Neural crest cell (in vitro differentiated cells): ENCODE results near the gene AADAT. TPM values are rescaled to one million over a fixed set of nuclear protein-coding genes. Genes with fewer than 3 reads are reported as not detected.
"Not testable (repeated sequence)": the region's sequence is repeated elsewhere in the genome, so short reads cannot be mapped to it uniquely, and the experiment has no call there.

Experiments
- DNase-seq: peaks from one replicate; pipeline ENCODE4 v3.0.0; 2021; ENCODE audit warnings: low read depth, mixed read lengths, low spot score
- H3K27ac Mint-ChIP-seq: one replicate; pipeline ENCODE4 v1.8.0; 2021; ENCODE audit warnings: mild to moderate bottlenecking, mixed read lengths; ENCODE audit not compliant: unreplicated experiment
- H3K27me3 Mint-ChIP-seq: 2 replicates; pipeline ENCODE4 v1.8.0; 2021; ENCODE audit warnings: low read depth, mild to moderate bottlenecking, mixed read lengths
- H3K36me3 Mint-ChIP-seq: 2 replicates; pipeline ENCODE4 v1.8.0; 2021; ENCODE audit warnings: low read depth, mild to moderate bottlenecking, mixed read lengths
- H3K4me1 Mint-ChIP-seq: 2 replicates; pipeline ENCODE4 v1.8.0; 2021; ENCODE audit warnings: mixed read lengths
- H3K4me3 Mint-ChIP-seq: one replicate; pipeline ENCODE4 v1.8.0; 2021; ENCODE audit warnings: mild to moderate bottlenecking, mixed read lengths
- H3K9me3 Mint-ChIP-seq: 2 replicates; pipeline ENCODE4 v1.8.0; 2021; ENCODE audit warnings: mixed read lengths
- total RNA-seq: library from RNA; stranded (reverse); gene quantifications from 2 replicates; pipeline ENCODE4 v1.2.1, GENCODE V29; 2021
- TF ChIP-seq, protein P1 (sequence below): fragments of 200-600 bp; sonication (generic); conservative IDR thresholded peaks from 2 replicates; pipeline ENCODE4 v1.5.0; 2021; ENCODE audit warnings: antibody characterized with exemption, mild to moderate bottlenecking

AADAT gene
- total RNA-seq, 1 donor from 2014 or later, result 30.7 TPM

DNA sequence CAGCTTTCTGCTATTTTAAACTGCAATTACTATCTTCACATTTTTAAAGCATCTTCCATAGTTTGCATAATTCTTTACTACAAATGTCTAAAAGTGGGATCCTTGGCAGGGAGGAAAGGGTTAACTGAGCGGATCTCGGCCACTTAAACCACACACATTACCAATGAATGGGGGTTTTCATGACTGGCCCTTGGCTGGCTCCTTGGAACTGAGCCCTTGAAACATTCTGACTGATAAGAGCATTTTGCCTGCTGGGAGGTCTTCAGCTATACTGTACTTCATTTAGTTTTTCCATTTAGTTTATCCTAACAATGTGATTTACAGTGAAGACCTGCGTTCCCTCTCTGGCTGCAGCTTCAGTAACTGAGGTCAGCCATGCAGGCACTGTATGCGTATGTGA, 31.9 kb downstream of the AADAT start:
- Mint-ChIP-seq H3K4me3 (no peak overlapping the region), H3K36me3 (peaks cover 5% of the 10 kb centered on the region), H3K27me3 (no peaks in the 10 kb centered on the region), H3K27ac (no peak overlapping the region), H3K9me3 (no peaks in the 10 kb centered on the region), H3K4me1 (no peaks in the 10 kb centered on the region)
- no peak for DNase-seq
- TF ChIP-seq, protein P1, sequence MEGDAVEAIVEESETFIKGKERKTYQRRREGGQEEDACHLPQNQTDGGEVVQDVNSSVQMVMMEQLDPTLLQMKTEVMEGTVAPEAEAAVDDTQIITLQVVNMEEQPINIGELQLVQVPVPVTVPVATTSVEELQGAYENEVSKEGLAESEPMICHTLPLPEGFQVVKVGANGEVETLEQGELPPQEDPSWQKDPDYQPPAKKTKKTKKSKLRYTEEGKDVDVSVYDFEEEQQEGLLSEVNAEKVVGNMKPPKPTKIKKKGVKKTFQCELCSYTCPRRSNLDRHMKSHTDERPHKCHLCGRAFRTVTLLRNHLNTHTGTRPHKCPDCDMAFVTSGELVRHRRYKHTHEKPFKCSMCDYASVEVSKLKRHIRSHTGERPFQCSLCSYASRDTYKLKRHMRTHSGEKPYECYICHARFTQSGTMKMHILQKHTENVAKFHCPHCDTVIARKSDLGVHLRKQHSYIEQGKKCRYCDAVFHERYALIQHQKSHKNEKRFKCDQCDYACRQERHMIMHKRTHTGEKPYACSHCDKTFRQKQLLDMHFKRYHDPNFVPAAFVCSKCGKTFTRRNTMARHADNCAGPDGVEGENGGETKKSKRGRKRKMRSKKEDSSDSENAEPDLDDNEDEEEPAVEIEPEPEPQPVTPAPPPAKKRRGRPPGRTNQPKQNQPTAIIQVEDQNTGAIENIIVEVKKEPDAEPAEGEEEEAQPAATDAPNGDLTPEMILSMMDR, result no peak

DNA sequence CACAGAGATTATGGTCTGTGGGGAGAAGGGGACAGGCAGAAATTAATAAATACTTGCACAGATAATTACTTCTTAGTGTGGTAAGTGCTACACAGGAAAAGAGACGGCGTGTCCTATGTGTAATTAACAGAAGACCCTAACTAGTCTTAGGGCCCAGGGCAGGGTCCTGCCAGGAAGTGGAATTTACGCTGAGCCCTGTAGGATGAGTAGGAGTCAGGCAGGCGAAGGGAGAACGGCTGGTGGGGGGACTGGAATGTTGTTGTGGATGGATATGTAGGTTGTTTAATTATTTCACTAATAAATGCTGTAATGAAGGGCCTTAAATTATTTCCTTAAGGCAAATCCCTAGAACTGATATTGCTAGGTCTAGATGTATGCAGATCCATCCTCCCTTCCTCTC, 36.8 kb downstream of the AADAT start:
- no peak for DNase-seq
- H3K36me3 Mint-ChIP-seq, result no peaks in the 10 kb centered on the region
- H3K27me3 Mint-ChIP-seq, result peaks cover 3% of the 10 kb centered on the region
- no peaks in the 10 kb centered on the region for H3K4me1 Mint-ChIP-seq
- no peak overlapping the region for H3K4me3 Mint-ChIP-seq
- TF ChIP-seq, protein P1, result no peak
- H3K27ac Mint-ChIP-seq, result no peak overlapping the region
- no peaks in the 10 kb centered on the region for H3K9me3 Mint-ChIP-seq

DNA sequence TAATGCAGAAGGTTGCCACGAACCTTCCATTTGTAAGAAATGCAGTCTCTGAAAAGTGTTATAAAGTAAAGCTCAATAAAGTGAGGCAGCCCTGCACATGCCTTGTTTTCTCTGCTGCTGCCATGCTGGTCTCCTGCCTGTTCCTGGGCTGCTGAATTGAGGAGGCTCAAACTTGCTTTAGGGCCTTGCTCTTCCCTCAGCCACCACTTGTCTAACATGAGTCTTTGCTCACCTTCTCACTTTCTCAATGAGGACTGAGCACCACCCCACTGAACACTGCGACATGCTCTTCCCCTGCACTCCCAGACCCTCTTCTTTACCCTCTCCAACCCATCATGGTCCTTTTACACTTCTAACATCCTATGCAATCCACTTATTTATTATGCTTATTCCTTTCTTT, 38.4 kb downstream of the AADAT start:
- Mint-ChIP-seq H3K27me3 (peaks cover 3% of the 10 kb centered on the region), H3K27ac (peak overlapping the region; percentile 16), H3K4me3 (no peak overlapping the region), H3K9me3 (no peaks in the 10 kb centered on the region), H3K36me3 (no peaks in the 10 kb centered on the region), H3K4me1 (no peaks in the 10 kb centered on the region)
- DNase-seq, result no peak
- TF ChIP-seq, protein P1, result no peak

DNA sequence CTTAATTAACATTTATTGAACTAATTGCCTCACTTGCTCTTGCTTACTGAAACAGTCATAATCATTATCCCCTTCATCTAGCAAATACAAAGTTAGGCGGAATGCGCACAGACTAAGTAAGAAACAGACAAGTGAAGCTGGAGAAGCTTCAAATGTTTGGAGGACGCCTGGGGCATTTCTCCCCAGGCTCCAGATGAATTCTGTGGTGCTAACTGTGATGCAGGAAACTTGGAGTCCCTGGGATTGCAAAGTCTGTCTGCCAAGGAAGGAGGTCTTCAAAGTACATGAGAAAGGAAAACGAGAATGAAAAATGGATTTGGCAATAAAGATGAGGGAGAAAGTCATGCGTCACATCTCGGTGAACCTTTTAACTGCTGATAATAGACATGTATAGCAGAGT, 40.0 kb downstream of the AADAT start:
- Mint-ChIP-seq H3K9me3 (no peaks in the 10 kb centered on the region), H3K27ac (peak overlapping the region; percentile 44), H3K4me3 (no peak overlapping the region), H3K27me3 (peaks cover 3% of the 10 kb centered on the region), H3K36me3 (no peaks in the 10 kb centered on the region), H3K4me1 (no peaks in the 10 kb centered on the region)
- no peak for DNase-seq
- TF ChIP-seq, protein P1, result no peak

DNA sequence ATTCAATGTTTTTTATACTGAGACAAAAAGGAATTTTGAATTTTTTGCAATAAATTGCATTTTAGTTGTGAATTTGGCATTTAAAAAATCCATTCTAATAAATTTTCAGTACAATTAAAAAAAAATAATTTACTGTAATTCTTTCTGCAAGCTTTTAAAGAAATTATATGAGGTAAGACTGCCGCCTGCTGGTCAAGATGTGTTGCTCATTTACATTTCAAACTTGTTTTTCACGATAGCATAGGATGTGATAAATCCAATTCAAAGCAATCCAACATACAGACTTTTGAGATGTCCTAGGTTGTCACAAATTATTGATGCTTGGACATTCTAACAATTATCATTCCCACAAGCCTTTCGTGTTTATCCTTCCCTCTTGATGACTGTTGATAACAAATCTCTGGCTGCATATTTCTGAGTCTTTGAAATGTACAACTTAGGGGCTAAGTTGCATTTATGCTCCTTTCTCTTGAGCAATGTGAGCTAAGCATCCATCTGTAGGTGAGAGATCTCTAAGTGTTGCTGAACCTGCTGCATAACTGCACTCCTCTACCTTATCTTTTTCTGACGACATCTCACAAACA, 41.9 kb downstream of the AADAT start:
- H3K4me1 Mint-ChIP-seq, result no peaks in the 10 kb centered on the region
- H3K36me3 Mint-ChIP-seq, result no peaks in the 10 kb centered on the region
- no peak overlapping the region for H3K27ac Mint-ChIP-seq
- H3K4me3 Mint-ChIP-seq, result no peak overlapping the region
- no peaks in the 10 kb centered on the region for H3K9me3 Mint-ChIP-seq
- peaks cover 3% of the 10 kb centered on the region for H3K27me3 Mint-ChIP-seq
- peak; percentile 59 for DNase-seq
- TF ChIP-seq, protein P1, result peak; percentile 91

DNA sequence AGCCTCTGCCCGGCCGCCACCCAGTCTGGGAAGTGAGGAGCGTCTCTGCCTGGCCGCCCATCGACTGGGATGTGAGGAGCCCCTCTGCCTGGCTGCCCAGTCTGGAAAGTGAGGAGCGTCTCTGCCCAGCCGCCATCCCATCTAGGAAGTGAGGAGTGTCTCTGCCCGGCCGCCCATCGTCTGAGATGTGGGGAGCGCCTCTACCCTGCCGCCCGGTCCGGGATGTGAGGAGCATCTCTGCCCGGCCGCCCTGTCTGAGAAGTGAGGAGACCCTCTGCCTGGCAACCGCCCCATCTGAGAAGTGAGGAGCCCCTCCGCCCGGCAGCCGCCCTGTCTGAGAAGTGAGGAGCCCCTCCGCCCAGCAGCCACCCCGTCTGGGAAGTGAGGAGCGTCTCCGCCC, 43.6 kb downstream of the AADAT start:
- not testable (repeated sequence) for H3K27me3 Mint-ChIP-seq, DNase-seq, H3K9me3 Mint-ChIP-seq, H3K4me3 Mint-ChIP-seq, H3K27ac Mint-ChIP-seq, H3K36me3 Mint-ChIP-seq, H3K4me1 Mint-ChIP-seq
